GDM1 (cell line): ENCODE data around the gene ARAP1.

Source experiments
- DNase-seq: peaks from one replicate; lab custom pipeline; 2025; lab: John Stamatoyannopoulos, UW

The ARAP1 gene

GRCh38 chr11:72762641-72763304, 10.6 kb upstream of the ARAP1 start:
- no peak for DNase-seq

GRCh38 chr11:72760539-72761405, 8.6 kb upstream of the ARAP1 start:
- no peak for DNase-seq

- no peak for DNase-seq
Measured at GRCh38 chr11:72759468-72759985, 7.3 kb upstream of the ARAP1 start.

- DNase-seq, result no peak
Measured at GRCh38 chr11:72758690-72759389, 6.6 kb upstream of the ARAP1 start.

GRCh38 chr11:72758304-72758689, 6.1 kb upstream of the ARAP1 start:
- DNase-seq, result no peak

- DNase-seq, result no peak
Measured at GRCh38 chr11:72755713-72756285, 3.6 kb upstream of the ARAP1 start.

- no peak for DNase-seq
Measured at GRCh38 chr11:72754544-72755155, 2.4 kb upstream of the ARAP1 start.

GRCh38 chr11:72754149-72754543, 1.9 kb upstream of the ARAP1 start:
- no peak for DNase-seq

- no peak for DNase-seq
Measured at GRCh38 chr11:72753341-72754148, 1.3 kb upstream of the ARAP1 start.

- DNase-seq, result no peak
Measured at GRCh38 chr11:72751116-72752087, 806 bp downstream of the ARAP1 start.

- DNase-seq, result no peak
Measured at GRCh38 chr11:72750556-72751115, 1.6 kb downstream of the ARAP1 start.

- no peak for DNase-seq
Measured at GRCh38 chr11:72750086-72750485, 2.1 kb downstream of the ARAP1 start.

- DNase-seq, result no peak
Measured at GRCh38 chr11:72747289-72747855, 4.8 kb downstream of the ARAP1 start.

GRCh38 chr11:72746821-72747220, 5.4 kb downstream of the ARAP1 start:
- DNase-seq, result no peak

GRCh38 chr11:72745925-72746550, 6.2 kb downstream of the ARAP1 start:
- DNase-seq, result no peak

- DNase-seq, result no peak
Measured at GRCh38 chr11:72745511-72745910, 6.7 kb downstream of the ARAP1 start.

- DNase-seq, result no peak
Measured at GRCh38 chr11:72744474-72744873, 7.7 kb downstream of the ARAP1 start.
